NCI-H82 (cell line): ENCODE measurements around the gene HHAT.
"Not testable (repeated sequence)": the region's sequence is repeated elsewhere in the genome, so short reads cannot be mapped to it uniquely, and the experiment has no call there.

Experiments
- DNase-seq: peaks from one replicate; lab custom pipeline; 2025; lab: John Stamatoyannopoulos, UW

HHAT gene

GRCh38 chr1:210313921-210314320 is 14.8 kb upstream of the HHAT start:
- no peak for DNase-seq

GRCh38 chr1:210315529-210315928 is 13.2 kb upstream of the HHAT start:
- DNase-seq, result no peak

- DNase-seq, result peak; percentile 90
Observed at GRCh38 chr1:210321131-210321530, 7.6 kb upstream of the HHAT start.

GRCh38 chr1:210321552-210321951 is 7.2 kb upstream of the HHAT start:
- no peak for DNase-seq

GRCh38 chr1:210323957-210324356 is 4.7 kb upstream of the HHAT start:
- no peak for DNase-seq

GRCh38 chr1:210325026-210325670 is 3.6 kb upstream of the HHAT start:
- no peak for DNase-seq

- DNase-seq, result peak; percentile 45
Observed at GRCh38 chr1:210328032-210328745, 513 bp upstream of the HHAT start.

- no peak for DNase-seq
Observed at GRCh38 chr1:210330279-210330866, 1.7 kb downstream of the HHAT start.

- DNase-seq, result no peak
Observed at GRCh38 chr1:210332233-210332632, 3.5 kb downstream of the HHAT start.

- peak; percentile 73 for DNase-seq
Observed at GRCh38 chr1:210332719-210333398, 4.2 kb downstream of the HHAT start.

GRCh38 chr1:210335001-210335400 is 6.3 kb downstream of the HHAT start:
- DNase-seq, result no peak

GRCh38 chr1:210336362-210336761 is 7.7 kb downstream of the HHAT start:
- no peak for DNase-seq

- DNase-seq, result no peak
Observed at GRCh38 chr1:210339500-210339899, 10.8 kb downstream of the HHAT start.

- DNase-seq, result no peak
Observed at GRCh38 chr1:210340311-210340710, 11.6 kb downstream of the HHAT start.

GRCh38 chr1:210340841-210341240 is 12.1 kb downstream of the HHAT start:
- no peak for DNase-seq

- no peak for DNase-seq
Observed at GRCh38 chr1:210342986-210343780, 14.5 kb downstream of the HHAT start.

- no peak for DNase-seq
Observed at GRCh38 chr1:210344706-210345105, 16.0 kb downstream of the HHAT start.

GRCh38 chr1:210347112-210347511 is 18.4 kb downstream of the HHAT start:
- DNase-seq, result no peak

GRCh38 chr1:210351496-210351895 is 22.8 kb downstream of the HHAT start:
- DNase-seq, result no peak

- DNase-seq, result no peak
Observed at GRCh38 chr1:210352575-210352974, 23.9 kb downstream of the HHAT start.

- DNase-seq, result not testable (repeated sequence)
Observed at GRCh38 chr1:210354305-210354704, 25.6 kb downstream of the HHAT start.

GRCh38 chr1:210358626-210359025 is 29.9 kb downstream of the HHAT start:
- DNase-seq, result peak; percentile 43
